GM12878 (cell line): ENCODE data around the gene DENND6B. TPM values are rescaled to one million over a fixed set of nuclear protein-coding genes. Genes with fewer than 3 reads are reported as not detected.

Source experiments
- BACH1 ChIP-seq: fragments of 450-650 bp; IDR thresholded peaks from 2 replicates; pipeline ENCODE4 v1.6.1; 2017; ENCODE audit warnings: mild to moderate bottlenecking, borderline replicate concordance
- BCLAF1 ChIP-seq: fragments of 450-650 bp; IDR thresholded peaks from 2 replicates; pipeline ENCODE4 v1.6.1; 2017; ENCODE audit warnings: antibody characterized with exemption, mild to moderate bottlenecking, moderate library complexity
- BHLHE40 ChIP-seq, 2 experiments: fragments of 450-650 bp in 1 of 2; IDR thresholded peaks; 2 replicates each; pipeline ENCODE4 v1.6.1; 2011 to 2017; ENCODE audit warnings: low read depth in 2 of 2, borderline replicate concordance in 1 of 2, improper control_type of control experiment in 1 of 2, low read length in 1 of 2, mild to moderate bottlenecking in 1 of 2
- CBFB ChIP-seq: IDR thresholded peaks from 2 replicates; pipeline ENCODE4 v1.6.1; 2016; ENCODE audit warnings: antibody characterized with exemption, low read depth
- CTCF ChIP-seq, 3 experiments: IDR thresholded peaks in 2 of 3; conservative IDR thresholded peaks in 1 of 3; 2 replicates each; pipeline ENCODE4 v1.5.1; 2011; ENCODE audit warnings: low read depth in 3 of 3, low read length in 3 of 3, mild to moderate bottlenecking in 3 of 3, control low read depth in 2 of 3, moderate library complexity in 2 of 3, inconsistent platforms in 1 of 3, mixed read lengths in 1 of 3; ENCODE audit not compliant: control insufficient read depth in 2 of 3, insufficient read depth in 1 of 3; ENCODE audit errors: extremely low read depth in 1 of 3
- DPF2 ChIP-seq: fragments of 450-650 bp; IDR thresholded peaks from 2 replicates; pipeline ENCODE4 v1.6.1; 2017; ENCODE audit warnings: mild to moderate bottlenecking
- EGR1 ChIP-seq, 2 experiments: IDR thresholded peaks; 1 replicate in 1 of 2; 2 replicates in 1 of 2; pipeline ENCODE4 v1.6.1; 2011 to 2012; ENCODE audit warnings: low read depth in 2 of 2, low read length in 2 of 2, borderline replicate concordance in 1 of 2, mild to moderate bottlenecking in 1 of 2, moderate library complexity in 1 of 2
- HCFC1 ChIP-seq: fragments of 150-350 bp; IDR thresholded peaks from 2 replicates; pipeline ENCODE4 v1.6.1; 2014; ENCODE audit warnings: low read length
- IRF4 ChIP-seq: IDR thresholded peaks from 2 replicates; pipeline ENCODE4 v1.6.1; 2011; ENCODE audit warnings: low read depth, low read length
- KDM1A ChIP-seq: fragments of 200-600 bp; sonication (generic); IDR thresholded peaks from 2 replicates; pipeline ENCODE4 v1.6.1; 2016; ENCODE audit warnings: borderline replicate concordance
- NKRF ChIP-seq: fragments of 450-650 bp; conservative IDR thresholded peaks from 2 replicates; pipeline ENCODE4 v1.6.1; 2017; ENCODE audit warnings: mild to moderate bottlenecking, moderate library complexity
- POLR2A ChIP-seq: IDR thresholded peaks from 2 replicates; pipeline ENCODE4 v1.6.1; 2011; ENCODE audit warnings: low read depth, mild to moderate bottlenecking, low read length
- RBBP5 ChIP-seq: fragments of 200-600 bp; sonication (generic); conservative IDR thresholded peaks from 2 replicates; pipeline ENCODE4 v1.6.1; 2016
- SMAD1 ChIP-seq: fragments of 450-650 bp; IDR thresholded peaks from 2 replicates; pipeline ENCODE4 v1.6.1; 2018; ENCODE audit warnings: mild to moderate bottlenecking, low read depth; ENCODE audit not compliant: partially characterized antibody
- SMARCA5 ChIP-seq: fragments of 450-650 bp; IDR thresholded peaks from 2 replicates; pipeline ENCODE4 v1.6.1; 2017; ENCODE audit warnings: mild to moderate bottlenecking
- TARDBP ChIP-seq: IDR thresholded peaks from 2 replicates; pipeline ENCODE4 v1.6.1; 2016; ENCODE audit warnings: borderline replicate concordance
- TBL1XR1 ChIP-seq: IDR thresholded peaks from 2 replicates; pipeline ENCODE4 v1.6.1; 2012; ENCODE audit warnings: low read depth, low read length, improper control_type of control experiment
- TCF3 ChIP-seq: IDR thresholded peaks from 2 replicates; pipeline ENCODE4 v1.6.1; 2012; ENCODE audit warnings: low read depth, mild to moderate bottlenecking, low read length, borderline replicate concordance; ENCODE audit not compliant: insufficient read depth
- YY1 ChIP-seq: IDR thresholded peaks from 2 replicates; pipeline ENCODE4 v1.6.1; 2011; ENCODE audit warnings: low read depth, mild to moderate bottlenecking, low read length
- ZNF207 ChIP-seq: fragments of 450-650 bp; IDR thresholded peaks from 2 replicates; pipeline ENCODE4 v1.6.1; 2014; ENCODE audit warnings: antibody characterized with exemption, mild to moderate bottlenecking, borderline replicate concordance
- ZNF24 ChIP-seq: fragments of 450-650 bp; IDR thresholded peaks from 2 replicates; pipeline ENCODE4 v1.6.1; 2017; ENCODE audit warnings: antibody characterized with exemption, mild to moderate bottlenecking
- polyA plus RNA-seq, 11 experiments: library from polyadenylated mRNA; depleted of rRNA in 4 of 11; unstranded in 6 of 11; stranded (reverse) in 5 of 11; fragments of >200 nt; fragmentation: Nextera tagmentation in 4 of 11; fragmentation: Illumina TruSeq in 1 of 11; extraction: Ambion mirVana in 4 of 11; extraction: Trizol in 1 of 11; gene quantifications; 1 replicate in 1 of 11; 2 replicates in 10 of 11; pipeline versions ENCODE4 v1.2.1 to v1.2.3, GENCODE V29; 2011 to 2016; ENCODE audit warnings: inconsistent platforms in 2 of 11, missing spikeins in 2 of 11, low read depth in 1 of 11
- total RNA-seq, 4 experiments: library from RNA; depleted of rRNA in 3 of 4; stranded (reverse); fragments of >200 nt in 3 of 4; fragmentation: Illumina TruSeq in 1 of 4; extraction: Trizol in 1 of 4; gene quantifications; 2 replicates each; pipeline versions ENCODE4 v1.2.1 to v1.2.3, GENCODE V29; 2013 to 2021

Gene DENND6B
- total and polyA plus RNA-seq, 10 of the 15 experiments (the other 5 are each of a cell fraction or from before 2014, with no cell fraction given): 0.72 to 11.3 (median 6.2) TPM

- TF ChIP-seq NKRF (peak; percentile 62), KDM1A (no peak), HCFC1 (peak; percentile 52; the same call in 1 of the 2 replicates), CTCF (IDR thresholded peaks at IDR 0.05 in 2 of 3, conservative IDR thresholded peaks at IDR 0.05 in 1 of 3; ENCODE audit: control insufficient read depth in 2 of 3, extremely low read depth in 1 of 3, insufficient read depth in 1 of 3, low read depth in 3 of 3, low read length in 3 of 3) (peak in 2 of 3 experiments; percentile 29 to 83; a peak in 2 of 6 replicates), BHLHE40 (IDR thresholded peaks at IDR 0.05; ENCODE audit: borderline replicate concordance in 1 of 2, low read depth in 2 of 2, low read length in 1 of 2) (peak in 1 of 2 experiments; percentile 59; a peak in 2 of 4 replicates), ZNF24 (no peak), ZNF207 (no peak; the same call in 1 of the 2 replicates), POLR2A (peak; percentile 84), TCF3 (peak; percentile 66), BCLAF1 (no peak), TARDBP (no peak), RBBP5 (no peak), IRF4 (no peak), BACH1 (peak; percentile 80; the same call in 1 of the 2 replicates), SMAD1 (no peak), SMARCA5 (peak; percentile 94), YY1 (peak; percentile 90), TBL1XR1 (0 out of 2 replicates have a peak, but pooled peaks have one; percentile 22), CBFB (0 out of 2 replicates have a peak, but pooled peaks have one; percentile 28), DPF2 (peak; percentile 83), EGR1 (IDR thresholded peaks at IDR 0.05; ENCODE audit: borderline replicate concordance in 1 of 2, low read depth in 2 of 2, low read length in 2 of 2) (peak in 1 of 2 experiments; percentile 96; a peak in 2 of 3 replicates)
These were observed at the start of gene DENND6B (continued) for GRCh38 chr22:50326956-50327710.
